ENCODE data around the gene PTPN11. TPM values are rescaled to one million over a fixed set of nuclear protein-coding genes. Genes with fewer than 3 reads are reported as not detected.
"Not testable (repeated sequence)": the region's sequence is repeated elsewhere in the genome, so short reads cannot be mapped to it uniquely, and the experiment has no call there.

Gene PTPN11
- total and polyA plus RNA-seq, 2 experiments from 2014 or later = 87.0 to 94.7 TPM

- not testable (repeated sequence) for H3K27me3 ChIP-seq (ENCODE audit: insufficient read depth)
- H4K20me1 ChIP-seq (replicated peaks; ENCODE audit: insufficient read depth) = peaks cover 31% of the 10 kb centered on the region
- peaks cover 94% of the 10 kb centered on the region for H3K79me2 ChIP-seq (replicated peaks; ENCODE audit: insufficient read depth)
Observed at GRCh38 chr12:112440653-112441052, 21.9 kb downstream of the PTPN11 start.

GRCh38 chr12:112443916-112444315, 25.2 kb downstream of the PTPN11 start:
- Histone ChIP-seq H3F3A (replicated peaks; ENCODE audit: low read depth) (no peaks in the 10 kb centered on the region), H4K20me1 (replicated peaks; ENCODE audit: insufficient read depth) (peaks cover 20% of the 10 kb centered on the region), H2AFZ (no peak overlapping the region), H3K4me3 (no peak overlapping the region), H3K4me1 (ENCODE audit: insufficient read depth) (no peaks in the 10 kb centered on the region), H3K27ac (ENCODE audit: low read depth) (no peak overlapping the region), H3K27me3 (ENCODE audit: insufficient read depth) (no peaks in the 10 kb centered on the region), H3K4me2 (no peak overlapping the region), H3K36me3 (ENCODE audit: insufficient read depth) (peaks cover 6% of the 10 kb centered on the region; the same call in 1 of the 2 replicates), H3K9me2 (ENCODE audit: insufficient read depth) (no peaks in the 10 kb centered on the region), H3K79me2 (replicated peaks; ENCODE audit: insufficient read depth) (peaks cover 62% of the 10 kb centered on the region)
- Mint-ChIP-seq H3K4me3 (no peak overlapping the region), H3K27ac (no peak overlapping the region), H3K36me3 (ENCODE audit: low read depth) (peaks cover 15% of the 10 kb centered on the region; the same call in 1 of the 3 replicates), H3K4me1 (no peaks in the 10 kb centered on the region), H3K9me3 (no peaks in the 10 kb centered on the region), H3K27me3 (ENCODE audit: insufficient read depth, low read depth, poor library complexity) (peaks cover 2% of the 10 kb centered on the region)
- ATAC-seq = no peak
- no peak for DNase-seq (ENCODE audit: low spot score)
- no peak for TF ChIP-seq ZNF331 (CRISPR knock-in tag; IDR thresholded peaks at IDR 0.05; ENCODE audit: low read depth)
- no peak for TF ChIP-seq STAT1 (IDR thresholded peaks at IDR 0.05; ENCODE audit: unreplicated experiment)
- no peak for TF ChIP-seq NANOG (IDR thresholded peaks at IDR 0.05; ENCODE audit: borderline replicate concordance)
- no peak for TF ChIP-seq CTCF (conservative IDR thresholded peaks at IDR 0.05; ENCODE audit: low read depth in 2 of 2)
- TF ChIP-seq POLR2AphosphoS5 (IDR thresholded peaks at IDR 0.05; ENCODE audit: low read depth) = no peak
- no peak for TF ChIP-seq REST (IDR thresholded peaks at IDR 0.05; ENCODE audit: unreplicated experiment)
- no peak for TF ChIP-seq ETS1 (IDR thresholded peaks at IDR 0.05)
- TF ChIP-seq CREB1 (CRISPR knock-in tag; IDR thresholded peaks at IDR 0.05; ENCODE audit: low read depth) = no peak
- TF ChIP-seq EZH2 (IDR thresholded peaks at IDR 0.05; ENCODE audit: low read depth, unreplicated experiment) = no peak
- TF ChIP-seq JUNB (IDR thresholded peaks at IDR 0.05; ENCODE audit: unreplicated experiment) = no peak
- no peak for TF ChIP-seq EZH2phosphoT487 (IDR thresholded peaks at IDR 0.05; ENCODE audit: unreplicated experiment)

More at GRCh38 chr12:112440653-112441052, 21.9 kb downstream of the PTPN11 start:
- H3K4me2 ChIP-seq; H3K4me3 ChIP-seq; DNase-seq (ENCODE audit: low spot score); ATAC-seq; H3K27me3 Mint-ChIP-seq (ENCODE audit: insufficient read depth, low read depth, poor library complexity); H3K9me2 ChIP-seq (ENCODE audit: insufficient read depth); H3F3A ChIP-seq (replicated peaks; ENCODE audit: low read depth); H3K36me3 Mint-ChIP-seq (ENCODE audit: low read depth); H3K27ac ChIP-seq (ENCODE audit: low read depth); H3K9me3 Mint-ChIP-seq; H3K27ac Mint-ChIP-seq; H3K4me1 ChIP-seq (ENCODE audit: insufficient read depth); H3K4me3 Mint-ChIP-seq; H2AFZ ChIP-seq; H3K36me3 ChIP-seq (ENCODE audit: insufficient read depth); H3K4me1 Mint-ChIP-seq: not testable (repeated sequence)
